AG04450 (cell line): Measurements from ENCODE around the gene IL36RN. TPM values are rescaled to one million over a fixed set of nuclear protein-coding genes. Genes with fewer than 3 reads are reported as not detected.

Source experiments
- CTCF ChIA-PET: fragments of 300-600, 350-600 bp; formaldehyde crosslinking; extraction: SDS; loops from one replicate; lab custom pipeline; 2022; ENCODE audit warnings: antibody characterized with exemption, inconsistent platforms; lab: Charles Lee
- POLR2A ChIA-PET: fragments of 350-600 bp; formaldehyde crosslinking; extraction: SDS; loops from one replicate; lab custom pipeline; 2021; ENCODE audit warnings: antibody characterized with exemption, inconsistent platforms; lab: Yijun Ruan, JAX
- DNase-seq: peaks from one replicate; pipeline ENCODE4 v3.0.0-alpha.2; 2011; ENCODE audit warnings: low read depth, low spot score
- H3K27ac ChIP-seq: one replicate; pipeline ENCODE4 v1.5.1; 2012; ENCODE audit warnings: low read depth, low read length, control low read depth
- H3K27me3 ChIP-seq: one replicate; pipeline ENCODE4 v1.6.0; 2012; ENCODE audit warnings: low read length; ENCODE audit not compliant: control insufficient read depth, insufficient read depth
- H3K4me3 ChIP-seq: 2 replicates; pipeline ENCODE4 v1.5.1; 2011; ENCODE audit warnings: mild to moderate bottlenecking, low read depth, low read length, control low read depth
- H3K9me3 ChIP-seq: 2 replicates; pipeline ENCODE4 v1.5.1; 2012; ENCODE audit warnings: low read length; ENCODE audit not compliant: control insufficient read depth, insufficient read depth
- polyA plus RNA-seq: library from polyadenylated mRNA; depleted of rRNA; stranded (reverse); fragments of >200 nt; gene quantifications from 2 replicates; pipeline ENCODE4 v1.2.3, GENCODE V29; 2011; rRNA removed
- small RNA-seq: library from RNA; depleted of rRNA; stranded (forward); fragments of <200 nt; gene quantifications from one replicate; pipeline ENCODE3, GENCODE V24; 2012; ENCODE audit warnings: low read depth; ENCODE audit not compliant: insufficient read length
- TF ChIP-seq, protein P1 (sequence below): IDR thresholded peaks from 2 replicates; pipeline ENCODE4 v1.5.1; 2011; ENCODE audit warnings: low read depth, low read length, control low read depth, inconsistent platforms

The IL36RN gene
- polyA plus RNA-seq, 1 experiment = not detected

DNA sequence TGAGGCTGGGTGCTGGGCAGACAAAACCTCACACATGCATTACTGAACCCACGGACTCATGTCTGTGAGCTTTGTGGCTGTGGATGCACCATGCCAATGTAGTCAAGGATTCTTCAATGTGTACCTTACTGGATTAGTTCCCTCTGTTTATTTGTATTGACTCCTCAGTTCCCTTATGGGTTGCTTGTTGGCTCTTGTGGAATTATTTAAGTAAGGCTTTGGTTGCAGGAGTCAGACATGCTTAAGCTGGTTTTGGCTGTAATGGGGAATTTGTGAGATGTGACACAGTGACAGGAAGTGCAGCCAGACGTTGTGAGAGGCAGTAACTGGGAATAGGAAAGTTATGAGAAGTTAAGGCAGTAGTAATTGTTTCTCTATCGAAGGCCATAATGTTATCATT lies 54.8 kb downstream of the IL36RN start:
- no peak overlapping the region for H3K4me3 ChIP-seq
- CTCF ChIA-PET = interaction anchor here (1.3 kb wide), 1 partner anchor 24 kb away, joined by 5 read pairs; no protein-coding TSS in a partner anchor
- H3K27me3 ChIP-seq = peaks cover 8% of the 10 kb centered on the region

More for the DNA sequence above, 54.8 kb downstream of the IL36RN start:
- DNase-seq = no peak
- POLR2A ChIA-PET = no interaction called here
- Histone ChIP-seq H3K27ac (no peak overlapping the region), H3K9me3 (no peaks in the 10 kb centered on the region)
- TF ChIP-seq, protein P1, sequence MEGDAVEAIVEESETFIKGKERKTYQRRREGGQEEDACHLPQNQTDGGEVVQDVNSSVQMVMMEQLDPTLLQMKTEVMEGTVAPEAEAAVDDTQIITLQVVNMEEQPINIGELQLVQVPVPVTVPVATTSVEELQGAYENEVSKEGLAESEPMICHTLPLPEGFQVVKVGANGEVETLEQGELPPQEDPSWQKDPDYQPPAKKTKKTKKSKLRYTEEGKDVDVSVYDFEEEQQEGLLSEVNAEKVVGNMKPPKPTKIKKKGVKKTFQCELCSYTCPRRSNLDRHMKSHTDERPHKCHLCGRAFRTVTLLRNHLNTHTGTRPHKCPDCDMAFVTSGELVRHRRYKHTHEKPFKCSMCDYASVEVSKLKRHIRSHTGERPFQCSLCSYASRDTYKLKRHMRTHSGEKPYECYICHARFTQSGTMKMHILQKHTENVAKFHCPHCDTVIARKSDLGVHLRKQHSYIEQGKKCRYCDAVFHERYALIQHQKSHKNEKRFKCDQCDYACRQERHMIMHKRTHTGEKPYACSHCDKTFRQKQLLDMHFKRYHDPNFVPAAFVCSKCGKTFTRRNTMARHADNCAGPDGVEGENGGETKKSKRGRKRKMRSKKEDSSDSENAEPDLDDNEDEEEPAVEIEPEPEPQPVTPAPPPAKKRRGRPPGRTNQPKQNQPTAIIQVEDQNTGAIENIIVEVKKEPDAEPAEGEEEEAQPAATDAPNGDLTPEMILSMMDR = no peak

Small RNA genes lying within 50 kb of the gene (small RNA-seq; reads per million reads assigned to genes)
- not detected for gene RNU6-1180P

Other genes starting within 250 kb of the IL36RN start
- 2.3 and 2.4 TPM in 2 replicates for gene IL1B, start 222.4 kb upstream of the IL36RN start, polyA plus RNA-seq
- not detected in 2 replicates for gene IL37, start 148.0 kb upstream of the IL36RN start, polyA plus RNA-seq
- gene IL36G, start 81.2 kb upstream of the IL36RN start, polyA plus RNA-seq = not detected in 2 replicates
- not detected in 2 replicates for gene IL36A, start 53.7 kb upstream of the IL36RN start, polyA plus RNA-seq
- gene IL36B, start 6.3 kb upstream of the IL36RN start, polyA plus RNA-seq = not detected in 2 replicates
- gene IL1F10, start 8.8 kb downstream of the IL36RN start, polyA plus RNA-seq = not detected in 2 replicates
- gene IL1RN, start 68.4 kb downstream of the IL36RN start, polyA plus RNA-seq = not detected in 2 replicates
- gene PSD4, start 114.8 kb downstream of the IL36RN start, polyA plus RNA-seq = 0.32 and 0.37 TPM in 2 replicates
- 1.2 TPM in 2 replicates for gene PAX8, start 219.7 kb downstream of the IL36RN start, polyA plus RNA-seq